ENCODE measurements around the gene ATXN1. TPM values are rescaled to one million over a fixed set of nuclear protein-coding genes. Genes with fewer than 3 reads are reported as not detected.

Gene ATXN1
- total RNA-seq, 1 donor, result 48.5 TPM

GRCh38 chr6:16721977-16722376, 39.3 kb downstream of the ATXN1 start:
- H3K27ac ChIP-seq (ENCODE audit: low read depth, low read length), result no peak overlapping the region
- no peak for TF ChIP-seq CTCF (IDR thresholded peaks at IDR 0.05; ENCODE audit: extremely low read depth, low read depth, low read length)
- no peaks in the 10 kb centered on the region for H3K9me3 ChIP-seq (ENCODE audit: low read depth, low read length)
- H3K79me2 ChIP-seq (ENCODE audit: insufficient read depth, low read length), result peaks cover 55% of the 10 kb centered on the region
- DNase-seq (ENCODE audit: insufficient read length, low spot score, missing footprints), result no peak
- peaks cover 46% of the 10 kb centered on the region for H3K4me1 ChIP-seq (ENCODE audit: insufficient read depth, low read length)
- H3K4me2 ChIP-seq (ENCODE audit: insufficient read depth, low read length), result no peak overlapping the region
- H3K4me3 ChIP-seq (ENCODE audit: insufficient read depth, low read length), result no peak overlapping the region
- H2AFZ ChIP-seq (ENCODE audit: low read length), result no peak overlapping the region
- H3K36me3 ChIP-seq (ENCODE audit: insufficient read depth, low read length), result no peaks in the 10 kb centered on the region
- no peaks in the 10 kb centered on the region for H4K20me1 ChIP-seq (ENCODE audit: insufficient read depth, low read length)
- no peaks in the 10 kb centered on the region for H3K27me3 ChIP-seq (ENCODE audit: insufficient read depth, low read length)

GRCh38 chr6:16720861-16721260, 40.4 kb downstream of the ATXN1 start:
- Histone ChIP-seq H2AFZ (ENCODE audit: low read length) (no peak overlapping the region), H3K79me2 (ENCODE audit: insufficient read depth, low read length) (peaks cover 66% of the 10 kb centered on the region), H3K36me3 (ENCODE audit: insufficient read depth, low read length) (no peaks in the 10 kb centered on the region), H3K4me1 (ENCODE audit: insufficient read depth, low read length) (peaks cover 34% of the 10 kb centered on the region), H3K27ac (ENCODE audit: low read depth, low read length) (no peak overlapping the region), H4K20me1 (ENCODE audit: insufficient read depth, low read length) (no peaks in the 10 kb centered on the region), H3K27me3 (ENCODE audit: insufficient read depth, low read length) (no peaks in the 10 kb centered on the region), H3K9me3 (ENCODE audit: low read depth, low read length) (no peaks in the 10 kb centered on the region), H3K4me3 (ENCODE audit: insufficient read depth, low read length) (no peak overlapping the region), H3K4me2 (ENCODE audit: insufficient read depth, low read length) (no peak overlapping the region)
- no peak for DNase-seq (ENCODE audit: insufficient read length, low spot score, missing footprints)
- TF ChIP-seq CTCF (IDR thresholded peaks at IDR 0.05; ENCODE audit: extremely low read depth, low read depth, low read length), result no peak

GRCh38 chr6:16719488-16719887, 41.8 kb downstream of the ATXN1 start:
- H3K4me3 ChIP-seq (ENCODE audit: insufficient read depth, low read length), result no peak overlapping the region
- no peaks in the 10 kb centered on the region for H3K27me3 ChIP-seq (ENCODE audit: insufficient read depth, low read length)
- no peaks in the 10 kb centered on the region for H3K9me3 ChIP-seq (ENCODE audit: low read depth, low read length)
- no peak overlapping the region for H3K27ac ChIP-seq (ENCODE audit: low read depth, low read length)
- no peak overlapping the region for H2AFZ ChIP-seq (ENCODE audit: low read length)
- TF ChIP-seq CTCF (IDR thresholded peaks at IDR 0.05; ENCODE audit: extremely low read depth, low read depth, low read length), result no peak
- H3K36me3 ChIP-seq (ENCODE audit: insufficient read depth, low read length), result no peaks in the 10 kb centered on the region
- no peak for DNase-seq (ENCODE audit: insufficient read length, low spot score, missing footprints)
- H3K4me1 ChIP-seq (ENCODE audit: insufficient read depth, low read length), result peaks cover 21% of the 10 kb centered on the region
- H3K79me2 ChIP-seq (ENCODE audit: insufficient read depth, low read length), result peaks cover 77% of the 10 kb centered on the region
- no peaks in the 10 kb centered on the region for H4K20me1 ChIP-seq (ENCODE audit: insufficient read depth, low read length)
- H3K4me2 ChIP-seq (ENCODE audit: insufficient read depth, low read length), result no peak overlapping the region

GRCh38 chr6:16718356-16718755, 42.9 kb downstream of the ATXN1 start:
- Histone ChIP-seq H3K27me3 (ENCODE audit: insufficient read depth, low read length) (no peaks in the 10 kb centered on the region), H3K4me3 (ENCODE audit: insufficient read depth, low read length) (no peak overlapping the region), H3K9me3 (ENCODE audit: low read depth, low read length) (no peaks in the 10 kb centered on the region), H3K27ac (ENCODE audit: low read depth, low read length) (no peak overlapping the region), H3K79me2 (ENCODE audit: insufficient read depth, low read length) (peaks cover 81% of the 10 kb centered on the region), H3K36me3 (ENCODE audit: insufficient read depth, low read length) (no peaks in the 10 kb centered on the region), H3K4me1 (ENCODE audit: insufficient read depth, low read length) (peaks cover 17% of the 10 kb centered on the region), H2AFZ (ENCODE audit: low read length) (no peak overlapping the region), H4K20me1 (ENCODE audit: insufficient read depth, low read length) (no peaks in the 10 kb centered on the region), H3K4me2 (ENCODE audit: insufficient read depth, low read length) (peak overlapping the region; percentile 21)
- no peak for DNase-seq (ENCODE audit: insufficient read length, low spot score, missing footprints)
- no peak for TF ChIP-seq CTCF (IDR thresholded peaks at IDR 0.05; ENCODE audit: extremely low read depth, low read depth, low read length)
